CD14-positive monocyte (primary cell): ENCODE results near the gene DNAAF1. TPM values are rescaled to one million over a fixed set of nuclear protein-coding genes. Genes with fewer than 3 reads are reported as not detected.
A peak's percentile ranks its signal among the peaks of the same experiment; 100 is the strongest.

Source experiments
- DNase-seq, 3 donors: peaks; one replicate each; pipeline ENCODE4 v3.0.0-alpha.2; 2011 to 2022
- H2AFZ ChIP-seq: 2 replicates; pipeline ENCODE4 v1.6.0; 2012; ENCODE audit warnings: mild to moderate bottlenecking, low read depth, low read length, inconsistent platforms; ENCODE audit not compliant: insufficient read depth, poor library complexity, severe bottlenecking
- H3K27ac ChIP-seq, 2 donors: 1 replicate in 1 of 2; 2 replicates in 1 of 2; pipeline ENCODE4 v1.5.1; 2012 to 2013; ENCODE audit warnings: low read length in 2 of 2, control low read depth in 1 of 2, inconsistent platforms in 1 of 2, low read depth in 1 of 2, mild to moderate bottlenecking in 1 of 2
- H3K27me3 ChIP-seq, 2 donors: one replicate each; pipeline versions ENCODE4 v1.6.0 to v1.6.1; 2011 to 2013; ENCODE audit warnings: low read length in 2 of 2; ENCODE audit not compliant: control insufficient read depth in 2 of 2, insufficient read depth in 2 of 2
- H3K36me3 ChIP-seq, 2 donors: replicated peaks in 1 of 2; 1 replicate in 1 of 2; 2 replicates in 1 of 2; pipeline versions ENCODE4 v1.5.1 to v1.6.1; 2012 to 2013; ENCODE audit warnings: low read length in 2 of 2, control low read depth in 1 of 2, inconsistent platforms in 1 of 2, mild to moderate bottlenecking in 1 of 2; ENCODE audit not compliant: insufficient read depth in 2 of 2, control insufficient read depth in 1 of 2
- H3K4me1 ChIP-seq, 2 donors: 1 replicate in 1 of 2; 2 replicates in 1 of 2; pipeline versions ENCODE4 v1.5.1 to v1.6.1; 2012 to 2013; ENCODE audit warnings: low read length in 2 of 2, control low read depth in 1 of 2, inconsistent platforms in 1 of 2, mild to moderate bottlenecking in 1 of 2, moderate library complexity in 1 of 2; ENCODE audit not compliant: insufficient read depth in 2 of 2, control insufficient read depth in 1 of 2
- H3K4me2 ChIP-seq: replicated peaks from 2 replicates; pipeline ENCODE3; 2012; ENCODE audit warnings: low read length, moderate library complexity, mild to moderate bottlenecking; ENCODE audit not compliant: poor library complexity, severe bottlenecking; ENCODE audit errors: extremely low read depth
- H3K4me3 ChIP-seq, 3 experiments: fragments of 200-600 bp in 1 of 3; sonication (generic) in 1 of 3; replicated peaks in 1 of 3; 1 replicate in 2 of 3; 2 replicates in 1 of 3; pipeline ENCODE4 v1.5.1; 2011 to 2013; ENCODE audit warnings: low read length in 3 of 3, mild to moderate bottlenecking in 3 of 3, control low read depth in 2 of 3, low read depth in 2 of 3, inconsistent platforms in 1 of 3, moderate library complexity in 1 of 3
- H3K79me2 ChIP-seq: 2 replicates; pipeline ENCODE4 v1.6.0; 2012; ENCODE audit warnings: mild to moderate bottlenecking, control low read depth, inconsistent platforms, low read length, moderate library complexity; ENCODE audit not compliant: insufficient read depth
- H3K9ac ChIP-seq: 2 replicates; pipeline ENCODE4 v1.6.0; 2017; ENCODE audit warnings: low read length, mild to moderate bottlenecking; ENCODE audit not compliant: insufficient read depth, poor library complexity, severe bottlenecking
- H3K9me3 ChIP-seq, 2 donors: replicated peaks in 1 of 2; 1 replicate in 1 of 2; 2 replicates in 1 of 2; pipeline versions ENCODE4 v1.5.1 to v1.6.1; 2012 to 2013; ENCODE audit warnings: low read length in 2 of 2, control low read depth in 1 of 2; ENCODE audit not compliant: control insufficient read depth in 1 of 2, insufficient read depth in 1 of 2
- H4K20me1 ChIP-seq: 2 replicates; pipeline ENCODE4 v1.6.0; 2012; ENCODE audit warnings: mild to moderate bottlenecking, low read length, control low read depth, moderate library complexity; ENCODE audit not compliant: insufficient read depth
- H3K27ac Mint-ChIP-seq, 7 donors: one replicate each; pipeline ENCODE4 v1.8.0; 2020; ENCODE audit warnings: mild to moderate bottlenecking in 7 of 7, mixed read lengths in 7 of 7, moderate library complexity in 6 of 7, inconsistent platforms in 2 of 7
- H3K27me3 Mint-ChIP-seq, 3 donors: one replicate each; pipeline ENCODE4 v1.8.0; 2021 to 2022; ENCODE audit warnings: low read depth in 3 of 3, mild to moderate bottlenecking in 3 of 3, mixed read lengths in 3 of 3, moderate library complexity in 3 of 3, inconsistent platforms in 1 of 3
- H3K36me3 Mint-ChIP-seq, 2 donors: one replicate each; pipeline ENCODE4 v1.8.0; 2020; ENCODE audit warnings: mixed read lengths in 2 of 2, inconsistent platforms in 1 of 2, mild to moderate bottlenecking in 1 of 2
- H3K4me1 Mint-ChIP-seq: one replicate; pipeline ENCODE4 v1.8.0; 2020; ENCODE audit warnings: mild to moderate bottlenecking, mixed read lengths
- H3K4me3 Mint-ChIP-seq, 2 donors: one replicate each; pipeline ENCODE4 v1.8.0; 2020; ENCODE audit warnings: mild to moderate bottlenecking in 2 of 2, mixed read lengths in 2 of 2, moderate library complexity in 1 of 2
- H3K9me3 Mint-ChIP-seq, 7 donors: one replicate each; pipeline ENCODE4 v1.8.0; 2020 to 2022; ENCODE audit warnings: mixed read lengths in 7 of 7, mild to moderate bottlenecking in 6 of 7, moderate library complexity in 6 of 7, inconsistent platforms in 2 of 7
- CTCF ChIP-seq: fragments of 200-600 bp; IDR thresholded peaks from one replicate; pipeline ENCODE4 v1.8.0; 2022; ENCODE audit warnings: antibody characterized with exemption, mild to moderate bottlenecking
- WGBS: methylation state at CpG from one replicate; pipeline ENCODE4 v1.1.5; 2013; ENCODE audit warnings: missing lambda C conversion rate; ENCODE audit not compliant: insufficient coverage; 5-methylcytosine and 5-hydroxymethylcytosine counted together
- intact Hi-C, 2 donors: fragments of 100-400 bp; cut with micrococcal nuclease; formaldehyde crosslinking; loops; one replicate each; pipeline versions ENCODE4 v1.15.0 to v1.15.1; 2023
- polyA plus RNA-seq, 3 donors: library from polyadenylated mRNA; depleted of rRNA in 1 of 3; unstranded in 2 of 3; stranded (reverse) in 1 of 3; fragments of 300-500 nt in 2 of 3; fragments of >200 nt in 1 of 3; fragmentation: Illumina TruSeq in 2 of 3; gene quantifications; 1 replicate in 2 of 3; 2 replicates in 1 of 3; pipeline ENCODE4 v1.2.3, GENCODE V29; 2012 to 2021

The DNAAF1 gene
- polyA plus RNA-seq, 3 donors, result 0.23 to 14.6 TPM; not detected in 1

GRCh38 chr16:84161801-84162200 is 16.7 kb downstream of the DNAAF1 start:
- no peak overlapping the region for H3K4me2 ChIP-seq
- Mint-ChIP-seq H3K9me3 (no peaks in the 10 kb centered on the region), H3K4me3 (no peak overlapping the region), H3K27me3 (peaks cover 35 to 57% (median 38%) of the 10 kb centered on the region in 3 donors), H3K27ac (no peak overlapping the region), H3K36me3 (peaks cover 0 to 2% of the 10 kb centered on the region in 2 donors), H3K4me1 (no peaks in the 10 kb centered on the region)
- no peak for TF ChIP-seq CTCF
- 92% methylated on average over 2 of the region's 3 CpGs for WGBS
- no peaks in the 10 kb centered on the region for H4K20me1 ChIP-seq
- no peak for DNase-seq
- peaks cover 15 to 31% of the 10 kb centered on the region in 2 donors for H3K27me3 ChIP-seq
- no peaks in the 10 kb centered on the region for H3K36me3 ChIP-seq
- H2AFZ ChIP-seq, result no peak overlapping the region
- no peak overlapping the region for H3K9ac ChIP-seq
- no peak overlapping the region for H3K27ac ChIP-seq
- H3K4me1 ChIP-seq, result no peaks in the 10 kb centered on the region
- H3K79me2 ChIP-seq, result no peaks in the 10 kb centered on the region
- H3K9me3 ChIP-seq, result no peaks in the 10 kb centered on the region
- H3K4me3 ChIP-seq, result no peak overlapping the region
- intact Hi-C loops, result no loop called here

GRCh38 chr16:84165746-84166145 is 20.6 kb downstream of the DNAAF1 start:
- Histone ChIP-seq H4K20me1 (no peaks in the 10 kb centered on the region), H2AFZ (no peak overlapping the region), H3K9ac (no peak overlapping the region), H3K27ac (no peak overlapping the region), H3K36me3 (no peaks in the 10 kb centered on the region), H3K4me3 (no peak overlapping the region), H3K27me3 (peaks cover 2 to 12% of the 10 kb centered on the region in 2 donors), H3K4me1 (no peaks in the 10 kb centered on the region), H3K79me2 (no peaks in the 10 kb centered on the region), H3K4me2 (no peak overlapping the region), H3K9me3 (no peaks in the 10 kb centered on the region)
- no peak for DNase-seq
- intact Hi-C loops, result no loop called here
- no peaks in the 10 kb centered on the region for H3K36me3 Mint-ChIP-seq
- no peak for TF ChIP-seq CTCF
- H3K27me3 Mint-ChIP-seq, result peaks cover 21 to 41% (median 32%) of the 10 kb centered on the region in 3 donors
- no peaks in the 10 kb centered on the region for H3K9me3 Mint-ChIP-seq
- H3K4me1 Mint-ChIP-seq, result no peaks in the 10 kb centered on the region
- 90% methylated on average over 3 of the region's 7 CpGs for WGBS
- H3K4me3 Mint-ChIP-seq, result peak overlapping the region in 1 of 2 donors; percentile 61
- no peak overlapping the region for H3K27ac Mint-ChIP-seq
